DOHH2 (cell line): ENCODE results near the gene RAB6B.

Experiments used
- EZH2phosphoT487 ChIP-seq: fragments of 200-600 bp; sonication (generic); IDR thresholded peaks from 2 replicates; pipeline ENCODE4 v1.6.1; 2017; ENCODE audit warnings: borderline replicate concordance, mild to moderate bottlenecking, antibody characterized with exemption, low read length, moderate library complexity, mixed read lengths
- TF ChIP-seq, protein P1 (sequence below): fragments of 200-600 bp; sonication (generic); IDR thresholded peaks from one replicate; pipeline ENCODE4 v1.5.1; 2014; ENCODE audit warnings: antibody characterized with exemption, mild to moderate bottlenecking, low read depth, low read length; ENCODE audit not compliant: poor library complexity, severe bottlenecking

DNA sequence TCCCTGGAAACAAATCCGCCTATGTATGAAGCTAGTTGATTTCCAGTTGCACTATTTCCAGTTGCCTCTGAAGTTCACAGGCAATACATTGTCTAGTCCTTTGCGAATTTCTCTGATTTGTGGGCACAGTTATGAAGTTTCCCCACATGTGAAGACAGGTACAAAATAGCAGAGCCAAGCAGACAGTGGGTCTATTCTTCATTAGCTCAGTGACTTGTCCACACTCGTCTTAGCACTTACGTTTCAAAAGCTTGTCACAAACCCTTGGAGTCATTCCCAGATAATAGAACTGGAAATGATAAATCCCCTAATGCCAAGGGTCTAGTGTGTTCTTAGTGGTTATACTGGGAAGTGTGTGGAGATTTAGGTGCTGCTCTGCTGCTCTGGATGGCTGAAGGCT is 75.6 kb downstream of the RAB6B start:
- TF ChIP-seq, protein P1, sequence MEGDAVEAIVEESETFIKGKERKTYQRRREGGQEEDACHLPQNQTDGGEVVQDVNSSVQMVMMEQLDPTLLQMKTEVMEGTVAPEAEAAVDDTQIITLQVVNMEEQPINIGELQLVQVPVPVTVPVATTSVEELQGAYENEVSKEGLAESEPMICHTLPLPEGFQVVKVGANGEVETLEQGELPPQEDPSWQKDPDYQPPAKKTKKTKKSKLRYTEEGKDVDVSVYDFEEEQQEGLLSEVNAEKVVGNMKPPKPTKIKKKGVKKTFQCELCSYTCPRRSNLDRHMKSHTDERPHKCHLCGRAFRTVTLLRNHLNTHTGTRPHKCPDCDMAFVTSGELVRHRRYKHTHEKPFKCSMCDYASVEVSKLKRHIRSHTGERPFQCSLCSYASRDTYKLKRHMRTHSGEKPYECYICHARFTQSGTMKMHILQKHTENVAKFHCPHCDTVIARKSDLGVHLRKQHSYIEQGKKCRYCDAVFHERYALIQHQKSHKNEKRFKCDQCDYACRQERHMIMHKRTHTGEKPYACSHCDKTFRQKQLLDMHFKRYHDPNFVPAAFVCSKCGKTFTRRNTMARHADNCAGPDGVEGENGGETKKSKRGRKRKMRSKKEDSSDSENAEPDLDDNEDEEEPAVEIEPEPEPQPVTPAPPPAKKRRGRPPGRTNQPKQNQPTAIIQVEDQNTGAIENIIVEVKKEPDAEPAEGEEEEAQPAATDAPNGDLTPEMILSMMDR, result no peak
- no peak for TF ChIP-seq EZH2phosphoT487
